Peyer's patch (tissue), 4 donors: ENCODE data around the gene CLEC16A. TPM values are rescaled to one million over a fixed set of nuclear protein-coding genes. Genes with fewer than 3 reads are reported as not detected.

Experiments used
- DNase-seq, 3 donors: peaks; one replicate each; pipeline ENCODE4 v3.0.0-alpha.2; 2017 to 2019
- H3K27ac ChIP-seq, 4 donors: fragments of 200-600 bp; sonication (generic); one replicate each; pipeline ENCODE4 v1.5.1; 2016 to 2019
- H3K27me3 ChIP-seq, 2 donors: fragments of 200-600 bp; sonication (generic); one replicate each; pipeline ENCODE4 v1.5.1; 2019
- H3K36me3 ChIP-seq, 3 donors: fragments of 200-600 bp; sonication (generic); one replicate each; pipeline ENCODE4 v1.5.1; 2016 to 2019
- H3K4me1 ChIP-seq, 4 donors: fragments of 200-600 bp; sonication (generic); one replicate each; pipeline ENCODE4 v1.5.1; 2016 to 2019
- H3K4me3 ChIP-seq, 4 donors: fragments of 200-600 bp; sonication (generic); 1 replicate in 3 of 4; 2 replicates in 1 of 4; pipeline ENCODE4 v1.5.1; 2016 to 2019; ENCODE audit warnings: mild to moderate bottlenecking in 1 of 4
- H3K9me3 ChIP-seq, 4 donors: fragments of 200-600 bp; sonication (generic); one replicate each; pipeline ENCODE4 v1.5.1; 2016 to 2019; ENCODE audit warnings: mild to moderate bottlenecking in 1 of 4
- POLR2A ChIP-seq, 2 donors: fragments of 450-650 bp; IDR thresholded peaks; one replicate each; pipeline ENCODE4 v1.5.1; 2017; ENCODE audit warnings: antibody characterized with exemption in 2 of 2, mild to moderate bottlenecking in 2 of 2, moderate library complexity in 2 of 2
- total RNA-seq, 4 donors: library from RNA; depleted of rRNA; stranded (reverse); fragments of >200 nt; gene quantifications; one replicate each; pipeline ENCODE4 v1.1.0, GENCODE V29; 2016
- TF ChIP-seq, protein P1 (sequence below), 6 experiments: fragments of 450-650 bp in 4 of 6; fragments of 200-600 bp in 2 of 6; sonication (generic) in 1 of 6; IDR thresholded peaks; one replicate each; pipeline ENCODE4 v1.5.1; 2017 to 2019; ENCODE audit warnings: antibody characterized with exemption in 6 of 6, mild to moderate bottlenecking in 3 of 6, moderate library complexity in 1 of 6

CLEC16A gene
- total RNA-seq, 4 donors from 2014 or later = 37.8 to 139 (median 64.3) TPM

- no peaks in the 10 kb centered on the region for H3K9me3 ChIP-seq
- no peak for DNase-seq
- peaks cover 0 to 19% (median 0%) of the 10 kb centered on the region in 3 donors for H3K36me3 ChIP-seq
- no peak for TF ChIP-seq POLR2A (IDR thresholded peaks at IDR 0.05)
- TF ChIP-seq, protein P1, sequence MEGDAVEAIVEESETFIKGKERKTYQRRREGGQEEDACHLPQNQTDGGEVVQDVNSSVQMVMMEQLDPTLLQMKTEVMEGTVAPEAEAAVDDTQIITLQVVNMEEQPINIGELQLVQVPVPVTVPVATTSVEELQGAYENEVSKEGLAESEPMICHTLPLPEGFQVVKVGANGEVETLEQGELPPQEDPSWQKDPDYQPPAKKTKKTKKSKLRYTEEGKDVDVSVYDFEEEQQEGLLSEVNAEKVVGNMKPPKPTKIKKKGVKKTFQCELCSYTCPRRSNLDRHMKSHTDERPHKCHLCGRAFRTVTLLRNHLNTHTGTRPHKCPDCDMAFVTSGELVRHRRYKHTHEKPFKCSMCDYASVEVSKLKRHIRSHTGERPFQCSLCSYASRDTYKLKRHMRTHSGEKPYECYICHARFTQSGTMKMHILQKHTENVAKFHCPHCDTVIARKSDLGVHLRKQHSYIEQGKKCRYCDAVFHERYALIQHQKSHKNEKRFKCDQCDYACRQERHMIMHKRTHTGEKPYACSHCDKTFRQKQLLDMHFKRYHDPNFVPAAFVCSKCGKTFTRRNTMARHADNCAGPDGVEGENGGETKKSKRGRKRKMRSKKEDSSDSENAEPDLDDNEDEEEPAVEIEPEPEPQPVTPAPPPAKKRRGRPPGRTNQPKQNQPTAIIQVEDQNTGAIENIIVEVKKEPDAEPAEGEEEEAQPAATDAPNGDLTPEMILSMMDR (IDR thresholded peaks at IDR 0.05) = no peak
- H3K27ac ChIP-seq = no peak overlapping the region
- peaks cover 0 to 9% (median 5%) of the 10 kb centered on the region in 4 donors for H3K4me1 ChIP-seq
- no peak overlapping the region for H3K4me3 ChIP-seq
- H3K27me3 ChIP-seq = no peaks in the 10 kb centered on the region
Observed at GRCh38 chr16:10967986-10968385, 23.6 kb downstream of the CLEC16A start.

DNA sequence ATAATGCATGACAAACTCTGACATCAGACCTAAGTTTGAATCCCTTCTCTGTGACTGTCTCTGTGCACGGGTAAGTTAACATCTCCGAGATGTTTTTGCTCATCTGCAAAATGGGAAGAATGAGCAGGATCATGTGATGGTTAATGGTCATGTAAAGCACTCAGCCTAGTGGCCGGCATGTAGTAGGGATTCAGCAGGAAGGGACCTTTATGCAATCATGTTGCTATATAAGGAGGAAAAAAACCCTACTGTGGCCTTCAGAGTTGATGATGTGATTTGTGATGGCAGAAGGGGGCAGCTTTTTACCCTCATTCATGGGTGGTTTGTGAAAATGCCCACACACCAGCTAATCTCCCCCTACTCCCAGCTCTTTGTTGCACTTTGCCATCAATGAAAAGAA lies 24.1 kb downstream of the CLEC16A start:
- Histone ChIP-seq H3K4me3 (no peak overlapping the region), H3K27ac (no peak overlapping the region), H3K9me3 (no peaks in the 10 kb centered on the region), H3K36me3 (peaks cover 0 to 19% (median 0%) of the 10 kb centered on the region in 3 donors), H3K4me1 (peaks cover 0 to 9% (median 5%) of the 10 kb centered on the region in 4 donors), H3K27me3 (no peaks in the 10 kb centered on the region)
- DNase-seq = no peak
- TF ChIP-seq POLR2A (IDR thresholded peaks at IDR 0.05) = no peak
- TF ChIP-seq, protein P1 (IDR thresholded peaks at IDR 0.05) = no peak

DNA sequence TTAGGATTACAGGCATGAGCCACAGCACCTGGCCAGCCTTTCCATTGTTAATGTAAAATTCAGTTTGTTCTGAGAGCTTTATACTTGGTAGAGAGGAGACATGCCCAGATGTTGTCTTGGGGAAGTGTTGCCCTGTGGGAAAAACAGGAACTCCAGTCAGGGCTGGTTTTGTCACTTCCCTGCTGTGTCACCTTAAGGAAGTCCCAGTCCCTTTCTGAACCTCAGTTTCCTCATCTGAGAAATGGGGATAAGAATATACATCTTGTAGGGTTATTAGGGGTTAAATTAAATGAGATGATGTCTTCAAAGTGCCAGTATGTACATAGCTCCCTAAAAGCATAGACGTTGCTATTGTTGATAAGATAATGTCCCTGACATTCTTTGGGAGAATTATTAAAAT lies 25.3 kb downstream of the CLEC16A start:
- TF ChIP-seq, protein P1 (IDR thresholded peaks at IDR 0.05) = no peak
- TF ChIP-seq POLR2A (IDR thresholded peaks at IDR 0.05) = no peak
- no peak overlapping the region for H3K4me3 ChIP-seq

GRCh38 chr16:10970065-10970464 lies 25.7 kb downstream of the CLEC16A start:
- Histone ChIP-seq H3K36me3 (peaks cover 0 to 18% (median 0%) of the 10 kb centered on the region in 3 donors), H3K27me3 (no peaks in the 10 kb centered on the region), H3K4me1 (no peaks in the 10 kb centered on the region), H3K9me3 (no peaks in the 10 kb centered on the region), H3K4me3 (no peak overlapping the region), H3K27ac (no peak overlapping the region)
- no peak for TF ChIP-seq POLR2A (IDR thresholded peaks at IDR 0.05)
- TF ChIP-seq, protein P1 (IDR thresholded peaks at IDR 0.05) = no peak
- DNase-seq = no peak

More for the DNA sequence above, 25.3 kb downstream of the CLEC16A start:
- Histone ChIP-seq H3K36me3 (peaks cover 0 to 18% (median 0%) of the 10 kb centered on the region in 3 donors), H3K27ac (no peak overlapping the region), H3K4me1 (peaks cover 0 to 3% (median under 1%) of the 10 kb centered on the region in 4 donors), H3K9me3 (no peaks in the 10 kb centered on the region), H3K27me3 (no peaks in the 10 kb centered on the region)
- no peak for DNase-seq

- H3K4me3 ChIP-seq = no peak overlapping the region
- no peaks in the 10 kb centered on the region for H3K27me3 ChIP-seq
- peaks cover 0 to 18% (median 0%) of the 10 kb centered on the region in 3 donors for H3K36me3 ChIP-seq
- DNase-seq = peak in 2 of 3 donors; percentile 37 to 76
- no peaks in the 10 kb centered on the region for H3K9me3 ChIP-seq
- TF ChIP-seq, protein P1 (IDR thresholded peaks at IDR 0.05) = peak; percentile 73 to 88 (median 84)
- TF ChIP-seq POLR2A (IDR thresholded peaks at IDR 0.05) = no peak
- H3K27ac ChIP-seq = no peak overlapping the region
- H3K4me1 ChIP-seq = no peaks in the 10 kb centered on the region
Observed at GRCh38 chr16:10971560-10971961, 27.2 kb downstream of the CLEC16A start.
